ENCODE results near the gene CAMK4. TPM values are rescaled to one million over a fixed set of nuclear protein-coding genes. Genes with fewer than 3 reads are reported as not detected.

Gene CAMK4
- total and polyA plus RNA-seq, 9 of the 15 experiments (the other 6 are each of a cell fraction or from before 2014, with no cell fraction given) = 0.35 TPM; not detected in 8

GRCh38 chr5:111223787-111224560 lies at the start of gene CAMK4 (continued):
- TF ChIP-seq L3MBTL2 (IDR thresholded peaks at IDR 0.05) = peak; percentile 27; the same call in 1 of the 2 replicates
- TF ChIP-seq CXXC5 (CRISPR knock-in tag; IDR thresholded peaks at IDR 0.05) = peak; percentile 44; the same call in 1 of the 2 replicates
- TF ChIP-seq MAZ (CRISPR knock-in tag; conservative IDR thresholded peaks at IDR 0.05 in 1 of 2, IDR thresholded peaks at IDR 0.05 in 1 of 2) = peak in 1 of 2 experiments; percentile 51; a peak in 1 of 4 replicates
- no peak for TF ChIP-seq NFYB (IDR thresholded peaks at IDR 0.05; ENCODE audit: extremely low read depth, insufficient read length)

GRCh38 chr5:111183064-111183463 lies 41.1 kb upstream of the CAMK4 start:
- no peak overlapping the region for H3K4me2 ChIP-seq (ENCODE audit: insufficient read depth, low read length)
- 6% methylated on average over 3 of the region's 3 CpGs for WGBS (ENCODE audit: insufficient coverage, low coverage, missing lambda C conversion rate)
- H3K4me3 ChIP-seq = no peak overlapping the region
- no peaks in the 10 kb centered on the region for H3K4me1 ChIP-seq (replicated peaks in 1 of 2; ENCODE audit: control insufficient read depth in 2 of 2, insufficient read depth in 2 of 2, low read length in 2 of 2)
- no peaks in the 10 kb centered on the region for H3K36me3 ChIP-seq (ENCODE audit: control insufficient read depth, insufficient read depth, low read length)
- H3K27ac ChIP-seq (ENCODE audit: extremely low read depth, low read depth, low read length) = no peak overlapping the region
- H2AFZ ChIP-seq (ENCODE audit: low read depth, low read length) = no peak overlapping the region
- ChIA-PET CTCF (ENCODE audit: low intra/inter-chr PET ratio) (no interaction called here), POLR2A (interaction anchor here (0.6 kb wide), 1 partner anchor 86 kb away, joined by 3 read pairs; no protein-coding TSS in a partner anchor)
- DNase-seq (ENCODE audit: extremely low read depth in 1 of 4, low spot score in 3 of 4) (no peak), FAIRE-seq (no peak), ATAC-seq (no peak)
- no peaks in the 10 kb centered on the region for H3K79me2 ChIP-seq (ENCODE audit: control insufficient read depth, insufficient read depth, low read length)
- intact Hi-C loops (cut with micrococcal nuclease) (no loop called here), in situ Hi-C loops (cut with MboI) (no loop called here)
- H3K9ac ChIP-seq (ENCODE audit: insufficient read depth in 1 of 2, low read depth in 2 of 2, low read length in 2 of 2) = no peak overlapping the region
- no peaks in the 10 kb centered on the region for H3K27me3 ChIP-seq (ENCODE audit: control insufficient read depth in 2 of 2, insufficient read depth in 2 of 2, low read length in 2 of 2)
- BruUV-seq (replicated peaks) = no TSS peak
- H3K9me1 ChIP-seq (ENCODE audit: control insufficient read depth, insufficient read depth, low read length) = no peaks in the 10 kb centered on the region
- H3K9me3 ChIP-seq (replicated peaks; ENCODE audit: control insufficient read depth, insufficient read depth, low read depth, low read length) = no peaks in the 10 kb centered on the region
- H4K20me1 ChIP-seq (replicated peaks; ENCODE audit: control insufficient read depth, insufficient read depth, low read length) = no peaks in the 10 kb centered on the region
- TF ChIP-seq ZNF354B (CRISPR knock-in tag; IDR thresholded peaks at IDR 0.05) (no peak), ZNF512 (tag; IDR thresholded peaks at IDR 0.05) (no peak), PHB (CRISPR knock-in tag; IDR thresholded peaks at IDR 0.05) (no peak), ZBTB40 (IDR thresholded peaks at IDR 0.05) (no peak), ZBTB40 (CRISPR knock-in tag; IDR thresholded peaks at IDR 0.05) (no peak), POU5F1 (IDR thresholded peaks at IDR 0.05; ENCODE audit: borderline replicate concordance, low read depth, low read length, partially characterized antibody) (no peak)
